ENCODE results near the gene PIM2.

DNA sequence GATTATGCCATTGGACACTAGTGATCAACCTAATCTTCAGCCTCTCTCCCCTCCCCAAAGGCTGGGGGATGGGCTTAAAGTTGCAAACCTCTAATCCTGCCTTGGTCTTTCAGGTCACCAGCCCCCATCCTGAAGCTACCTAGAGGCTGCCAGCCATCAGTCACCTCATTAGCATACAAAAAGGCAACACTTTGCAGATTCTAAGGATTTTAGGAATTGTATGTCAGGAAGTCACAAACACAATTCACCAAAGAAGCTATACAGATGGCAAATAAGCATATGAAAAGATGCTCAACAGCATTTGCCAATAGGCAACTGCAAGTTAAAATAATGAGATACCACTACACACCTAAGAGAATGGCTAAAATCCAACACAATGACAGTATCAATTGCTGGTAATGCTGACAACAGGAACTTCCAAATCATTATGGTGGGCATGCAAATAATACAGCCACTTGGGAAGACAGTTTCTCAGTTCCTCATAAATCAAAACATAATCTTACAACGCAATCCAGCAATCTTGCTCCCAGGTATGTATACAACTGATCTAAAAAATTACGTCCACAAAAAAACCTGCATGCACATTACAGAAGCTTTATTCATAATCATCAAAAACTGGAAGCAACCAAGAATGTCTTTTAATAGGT lies 9.0 kb upstream of the PIM2 start:
- TF ChIP-seq, protein P1, sequence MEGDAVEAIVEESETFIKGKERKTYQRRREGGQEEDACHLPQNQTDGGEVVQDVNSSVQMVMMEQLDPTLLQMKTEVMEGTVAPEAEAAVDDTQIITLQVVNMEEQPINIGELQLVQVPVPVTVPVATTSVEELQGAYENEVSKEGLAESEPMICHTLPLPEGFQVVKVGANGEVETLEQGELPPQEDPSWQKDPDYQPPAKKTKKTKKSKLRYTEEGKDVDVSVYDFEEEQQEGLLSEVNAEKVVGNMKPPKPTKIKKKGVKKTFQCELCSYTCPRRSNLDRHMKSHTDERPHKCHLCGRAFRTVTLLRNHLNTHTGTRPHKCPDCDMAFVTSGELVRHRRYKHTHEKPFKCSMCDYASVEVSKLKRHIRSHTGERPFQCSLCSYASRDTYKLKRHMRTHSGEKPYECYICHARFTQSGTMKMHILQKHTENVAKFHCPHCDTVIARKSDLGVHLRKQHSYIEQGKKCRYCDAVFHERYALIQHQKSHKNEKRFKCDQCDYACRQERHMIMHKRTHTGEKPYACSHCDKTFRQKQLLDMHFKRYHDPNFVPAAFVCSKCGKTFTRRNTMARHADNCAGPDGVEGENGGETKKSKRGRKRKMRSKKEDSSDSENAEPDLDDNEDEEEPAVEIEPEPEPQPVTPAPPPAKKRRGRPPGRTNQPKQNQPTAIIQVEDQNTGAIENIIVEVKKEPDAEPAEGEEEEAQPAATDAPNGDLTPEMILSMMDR (IDR thresholded peaks at IDR 0.05; ENCODE audit: insufficient read depth, low read length, poor library complexity, severe bottlenecking): no peak
- TF ChIP-seq EZH2phosphoT487 (conservative IDR thresholded peaks at IDR 0.05; ENCODE audit: low read length): no peak

Measured in SU-DHL-6 (cell line).